Measurements from ENCODE around the gene DPYSL5. TPM values are rescaled to one million over a fixed set of nuclear protein-coding genes. Genes with fewer than 3 reads are reported as not detected.

DPYSL5 gene
- total RNA-seq, 1 donor from 2014 or later, result 201 TPM

DNA sequence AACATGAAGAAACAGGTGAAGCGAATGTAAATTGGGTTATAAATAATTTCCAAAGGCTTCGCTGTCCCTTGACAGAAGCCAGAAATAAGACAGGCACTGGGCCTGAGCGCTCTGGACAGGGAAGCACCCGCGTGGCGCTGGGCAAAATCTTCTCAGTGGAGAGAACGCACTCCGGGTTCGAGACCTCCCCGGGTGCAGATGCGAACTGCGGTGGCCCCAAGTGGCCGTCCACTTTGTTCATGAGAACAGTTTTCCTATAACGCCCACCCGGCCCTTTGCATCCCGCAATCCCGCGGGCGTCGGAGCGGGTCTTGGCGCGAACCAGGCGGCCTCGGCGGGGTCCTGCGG is 651 bp upstream of the DPYSL5 start:
- Mint-ChIP-seq H3K36me3 (ENCODE audit: low read depth) (peaks cover 2% of the 10 kb centered on the region), H3K9me3 (no peaks in the 10 kb centered on the region), H3K4me3 (peak overlapping the region; percentile 96), H3K27me3 (ENCODE audit: low read depth) (peaks cover 41% of the 10 kb centered on the region), H3K4me1 (peaks cover 29% of the 10 kb centered on the region), H3K27ac (ENCODE audit: unreplicated experiment) (peak overlapping the region; percentile 57)
- TF ChIP-seq, protein P1, sequence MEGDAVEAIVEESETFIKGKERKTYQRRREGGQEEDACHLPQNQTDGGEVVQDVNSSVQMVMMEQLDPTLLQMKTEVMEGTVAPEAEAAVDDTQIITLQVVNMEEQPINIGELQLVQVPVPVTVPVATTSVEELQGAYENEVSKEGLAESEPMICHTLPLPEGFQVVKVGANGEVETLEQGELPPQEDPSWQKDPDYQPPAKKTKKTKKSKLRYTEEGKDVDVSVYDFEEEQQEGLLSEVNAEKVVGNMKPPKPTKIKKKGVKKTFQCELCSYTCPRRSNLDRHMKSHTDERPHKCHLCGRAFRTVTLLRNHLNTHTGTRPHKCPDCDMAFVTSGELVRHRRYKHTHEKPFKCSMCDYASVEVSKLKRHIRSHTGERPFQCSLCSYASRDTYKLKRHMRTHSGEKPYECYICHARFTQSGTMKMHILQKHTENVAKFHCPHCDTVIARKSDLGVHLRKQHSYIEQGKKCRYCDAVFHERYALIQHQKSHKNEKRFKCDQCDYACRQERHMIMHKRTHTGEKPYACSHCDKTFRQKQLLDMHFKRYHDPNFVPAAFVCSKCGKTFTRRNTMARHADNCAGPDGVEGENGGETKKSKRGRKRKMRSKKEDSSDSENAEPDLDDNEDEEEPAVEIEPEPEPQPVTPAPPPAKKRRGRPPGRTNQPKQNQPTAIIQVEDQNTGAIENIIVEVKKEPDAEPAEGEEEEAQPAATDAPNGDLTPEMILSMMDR (conservative IDR thresholded peaks at IDR 0.05), result no peak
- no peak for DNase-seq (ENCODE audit: low read depth, low spot score)

DNA sequence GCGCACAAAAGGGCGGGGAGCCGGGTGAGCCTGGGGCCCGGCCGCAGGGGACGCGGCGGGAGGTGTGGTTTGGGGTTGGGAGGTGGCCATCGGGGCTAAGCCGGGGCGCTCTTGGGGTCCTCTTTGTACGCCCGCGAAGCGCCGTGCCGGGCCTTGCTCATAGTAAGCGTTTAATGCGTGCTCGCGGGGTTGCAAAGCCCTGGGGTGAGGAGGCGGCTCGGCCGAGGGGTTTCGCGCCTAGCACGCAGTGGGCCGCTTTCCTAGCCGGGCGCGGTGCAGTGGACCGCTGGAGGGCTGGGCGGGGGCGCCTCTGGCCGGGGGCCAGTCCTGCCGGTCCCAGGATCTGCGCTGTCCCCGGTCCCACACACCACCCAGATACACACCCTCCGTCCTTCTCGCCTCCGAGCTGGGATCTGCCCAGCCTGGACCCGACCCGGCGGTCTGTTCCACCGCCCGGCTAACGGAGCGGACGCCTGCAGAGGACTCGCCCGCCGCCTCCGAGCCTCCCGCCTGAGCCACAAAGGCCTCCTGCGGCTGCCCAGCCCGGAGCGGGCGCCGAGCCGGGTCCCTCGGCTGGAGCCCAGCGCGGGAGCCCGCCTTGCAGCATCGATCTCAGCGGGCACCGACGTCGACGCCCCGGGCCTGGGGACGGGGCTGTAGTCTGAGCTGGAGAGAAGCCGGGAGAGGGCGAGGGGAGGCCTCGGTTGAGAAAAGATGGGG is 564 bp downstream of the DPYSL5 start:
- TF ChIP-seq, protein P1 (conservative IDR thresholded peaks at IDR 0.05), result no peak
- peak overlapping the region; percentile 95 for H3K4me3 Mint-ChIP-seq
- peak; percentile 44 for DNase-seq (ENCODE audit: low read depth, low spot score)
- H3K27me3 Mint-ChIP-seq (ENCODE audit: low read depth), result peaks cover 34% of the 10 kb centered on the region
- H3K27ac Mint-ChIP-seq (ENCODE audit: unreplicated experiment), result no peak overlapping the region
- peaks cover 37% of the 10 kb centered on the region for H3K4me1 Mint-ChIP-seq
- H3K9me3 Mint-ChIP-seq, result no peaks in the 10 kb centered on the region
- H3K36me3 Mint-ChIP-seq (ENCODE audit: low read depth), result peaks cover 2% of the 10 kb centered on the region

DNA sequence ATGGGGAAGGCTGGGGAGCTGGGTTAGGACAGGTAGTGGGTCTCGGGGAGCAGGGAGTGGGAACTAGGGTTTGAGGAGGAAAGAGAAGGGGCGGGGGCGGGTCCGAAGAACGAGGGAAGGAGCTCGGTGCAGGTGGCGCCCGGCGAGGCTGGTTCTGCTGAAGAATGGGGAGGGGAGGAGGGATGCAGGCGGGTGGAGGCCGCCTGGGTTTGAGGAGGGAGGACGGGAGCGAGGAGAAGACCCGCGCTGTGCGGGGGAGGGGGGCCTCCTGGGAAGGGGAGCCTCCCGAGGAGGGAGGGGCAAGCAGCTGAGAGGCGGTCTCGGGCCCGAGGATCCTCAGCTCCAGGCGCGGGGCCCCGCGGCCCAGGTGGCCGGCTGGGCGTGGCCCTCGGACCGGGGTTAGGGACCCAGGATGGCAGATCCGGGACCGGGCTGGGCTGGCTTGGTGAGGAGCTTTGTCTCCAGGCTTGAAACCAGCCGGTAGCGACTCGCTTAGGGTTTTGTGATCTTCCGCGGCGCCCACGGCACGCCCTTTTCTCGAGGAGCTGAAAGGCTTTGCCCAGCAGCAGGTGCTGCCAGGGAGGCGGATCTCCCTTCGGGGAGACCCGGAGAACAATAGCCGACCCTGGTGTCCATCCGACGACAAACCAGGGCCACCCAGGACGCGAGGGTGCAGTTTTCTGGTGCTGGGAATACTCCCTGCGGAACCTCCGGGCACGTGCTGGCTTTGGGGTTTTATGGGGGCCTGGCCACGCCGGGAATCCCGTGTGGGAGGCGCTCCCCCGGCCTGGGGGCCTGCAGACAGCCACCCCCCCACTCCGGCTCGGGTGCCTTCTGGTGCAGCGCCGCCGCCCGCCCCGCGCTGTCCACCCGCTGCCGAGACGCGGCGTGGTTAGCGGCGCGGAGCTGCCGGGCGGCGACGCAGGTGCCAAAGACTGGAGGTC is 1.4 kb downstream of the DPYSL5 start:
- peaks cover 32% of the 10 kb centered on the region for H3K27me3 Mint-ChIP-seq (ENCODE audit: low read depth)
- peaks cover 37% of the 10 kb centered on the region for H3K4me1 Mint-ChIP-seq
- H3K27ac Mint-ChIP-seq (ENCODE audit: unreplicated experiment), result no peak overlapping the region
- TF ChIP-seq, protein P1 (conservative IDR thresholded peaks at IDR 0.05), result no peak
- H3K36me3 Mint-ChIP-seq (ENCODE audit: low read depth), result peaks cover 2% of the 10 kb centered on the region
- peak overlapping the region; percentile 95 for H3K4me3 Mint-ChIP-seq
- H3K9me3 Mint-ChIP-seq, result no peaks in the 10 kb centered on the region
- peak; percentile 55 for DNase-seq (ENCODE audit: low read depth, low spot score)

DNA sequence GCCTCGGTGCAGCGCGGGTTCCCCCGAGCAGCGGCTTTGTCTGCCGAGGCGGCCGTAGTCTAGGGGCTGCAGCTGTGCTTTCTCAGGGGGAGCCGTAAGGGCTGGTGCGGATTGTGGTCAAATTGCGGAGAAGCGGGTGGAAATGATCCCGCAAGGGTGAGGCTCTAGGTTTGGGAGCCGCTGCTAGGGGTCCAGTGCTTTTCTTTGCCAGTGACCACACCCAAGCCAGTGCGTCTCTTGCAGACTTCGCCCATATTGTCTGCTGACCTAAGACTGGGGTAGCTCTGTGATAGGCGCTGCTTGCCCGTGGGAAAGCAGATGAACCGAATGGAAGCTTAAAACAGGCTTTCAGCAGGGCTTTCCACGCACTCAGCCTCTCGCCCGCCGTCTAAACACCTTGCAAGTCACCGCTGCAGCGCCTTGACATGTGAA is 2.1 kb downstream of the DPYSL5 start:
- H3K4me3 Mint-ChIP-seq, result peak overlapping the region; percentile 91
- no peak overlapping the region for H3K27ac Mint-ChIP-seq (ENCODE audit: unreplicated experiment)
- peaks cover 29% of the 10 kb centered on the region for H3K27me3 Mint-ChIP-seq (ENCODE audit: low read depth)
- DNase-seq (ENCODE audit: low read depth, low spot score), result no peak
- peaks cover 2% of the 10 kb centered on the region for H3K36me3 Mint-ChIP-seq (ENCODE audit: low read depth)
- TF ChIP-seq, protein P1 (conservative IDR thresholded peaks at IDR 0.05), result no peak
- peaks cover 37% of the 10 kb centered on the region for H3K4me1 Mint-ChIP-seq
- no peaks in the 10 kb centered on the region for H3K9me3 Mint-ChIP-seq

DNA sequence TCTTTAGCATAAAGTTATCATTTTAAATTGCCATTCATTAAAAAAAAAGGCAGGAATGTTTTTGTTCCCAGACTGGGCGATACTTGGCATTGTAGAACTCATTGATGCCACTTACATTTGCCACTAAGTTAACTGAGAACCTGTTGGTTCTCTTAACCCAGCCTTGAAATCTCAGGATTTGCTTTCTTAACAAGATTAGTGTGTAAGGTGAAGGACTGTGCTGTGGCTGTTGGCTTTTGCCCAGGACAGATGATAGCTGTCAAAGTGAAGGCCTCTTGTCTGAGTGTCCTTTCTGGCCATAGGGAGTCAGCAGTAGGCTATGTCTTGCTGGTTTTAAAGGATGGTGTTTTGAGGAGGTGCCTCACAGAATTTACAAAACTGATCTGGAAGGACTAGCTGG is 2.6 kb downstream of the DPYSL5 start:
- no peak overlapping the region for H3K27ac Mint-ChIP-seq (ENCODE audit: unreplicated experiment)
- peaks cover 24% of the 10 kb centered on the region for H3K27me3 Mint-ChIP-seq (ENCODE audit: low read depth)
- H3K36me3 Mint-ChIP-seq (ENCODE audit: low read depth), result peaks cover 2% of the 10 kb centered on the region
- TF ChIP-seq, protein P1 (conservative IDR thresholded peaks at IDR 0.05), result no peak
- no peaks in the 10 kb centered on the region for H3K9me3 Mint-ChIP-seq
- no peak for DNase-seq (ENCODE audit: low read depth, low spot score)
- H3K4me1 Mint-ChIP-seq, result peaks cover 41% of the 10 kb centered on the region
- H3K4me3 Mint-ChIP-seq, result peak overlapping the region; percentile 91
